Thoracic aorta endothelial cell (primary cell): ENCODE measurements around the gene CNDP1. TPM values are rescaled to one million over a fixed set of nuclear protein-coding genes. Genes with fewer than 3 reads are reported as not detected.

Source experiments
- total RNA-seq: library from RNA; depleted of rRNA; stranded (reverse); fragments of >200 nt; gene quantifications from 2 replicates; pipeline ENCODE4 v1.2.3, GENCODE V29; 2012

CNDP1 gene, protein sequence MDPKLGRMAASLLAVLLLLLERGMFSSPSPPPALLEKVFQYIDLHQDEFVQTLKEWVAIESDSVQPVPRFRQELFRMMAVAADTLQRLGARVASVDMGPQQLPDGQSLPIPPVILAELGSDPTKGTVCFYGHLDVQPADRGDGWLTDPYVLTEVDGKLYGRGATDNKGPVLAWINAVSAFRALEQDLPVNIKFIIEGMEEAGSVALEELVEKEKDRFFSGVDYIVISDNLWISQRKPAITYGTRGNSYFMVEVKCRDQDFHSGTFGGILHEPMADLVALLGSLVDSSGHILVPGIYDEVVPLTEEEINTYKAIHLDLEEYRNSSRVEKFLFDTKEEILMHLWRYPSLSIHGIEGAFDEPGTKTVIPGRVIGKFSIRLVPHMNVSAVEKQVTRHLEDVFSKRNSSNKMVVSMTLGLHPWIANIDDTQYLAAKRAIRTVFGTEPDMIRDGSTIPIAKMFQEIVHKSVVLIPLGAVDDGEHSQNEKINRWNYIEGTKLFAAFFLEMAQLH
- not detected in 2 replicates for total RNA-seq

DNA sequence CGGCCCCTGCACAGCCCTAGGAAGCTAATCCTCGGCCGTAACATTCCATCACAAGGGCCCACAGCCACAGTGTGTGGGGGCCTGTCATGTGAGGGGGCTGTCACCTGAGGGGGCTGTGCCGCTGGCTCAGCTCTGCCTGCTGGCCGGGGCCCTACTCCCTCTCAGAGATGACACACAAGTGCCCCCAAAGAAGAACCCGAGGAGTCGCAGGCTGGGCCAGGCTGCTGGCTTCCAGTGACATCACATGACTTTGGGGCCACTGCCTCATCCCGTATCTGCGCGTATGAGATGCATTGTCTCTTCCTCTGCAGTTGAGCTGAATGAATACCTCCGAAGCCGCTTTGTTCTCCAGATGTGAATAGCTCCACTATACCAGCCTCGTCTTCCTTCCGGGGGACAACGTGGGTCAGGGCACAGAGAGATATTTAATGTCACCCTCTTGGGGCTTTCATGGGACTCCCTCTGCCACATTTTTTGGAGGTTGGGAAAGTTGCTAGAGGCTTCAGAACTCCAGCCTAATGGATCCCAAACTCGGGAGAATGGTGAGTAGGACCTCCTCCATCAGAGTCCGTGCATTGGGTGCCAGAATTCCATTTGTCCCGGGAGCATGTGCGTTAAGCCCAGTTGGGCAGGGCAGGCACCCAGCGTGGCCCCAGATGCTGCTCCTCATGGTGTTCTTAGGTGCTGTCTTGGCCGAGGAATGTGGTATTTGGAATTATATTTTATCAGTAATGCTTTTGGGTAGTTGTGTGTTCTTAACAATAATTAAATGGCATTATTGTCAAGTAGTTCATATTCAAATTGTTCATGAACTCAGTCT is at the start of gene CNDP1:
Gene CNDP1, plus strand, starts transcription at position 351 of the 820 bp plus-strand sequence. Its CDS starts 168 bp downstream, at position 519.

DNA sequence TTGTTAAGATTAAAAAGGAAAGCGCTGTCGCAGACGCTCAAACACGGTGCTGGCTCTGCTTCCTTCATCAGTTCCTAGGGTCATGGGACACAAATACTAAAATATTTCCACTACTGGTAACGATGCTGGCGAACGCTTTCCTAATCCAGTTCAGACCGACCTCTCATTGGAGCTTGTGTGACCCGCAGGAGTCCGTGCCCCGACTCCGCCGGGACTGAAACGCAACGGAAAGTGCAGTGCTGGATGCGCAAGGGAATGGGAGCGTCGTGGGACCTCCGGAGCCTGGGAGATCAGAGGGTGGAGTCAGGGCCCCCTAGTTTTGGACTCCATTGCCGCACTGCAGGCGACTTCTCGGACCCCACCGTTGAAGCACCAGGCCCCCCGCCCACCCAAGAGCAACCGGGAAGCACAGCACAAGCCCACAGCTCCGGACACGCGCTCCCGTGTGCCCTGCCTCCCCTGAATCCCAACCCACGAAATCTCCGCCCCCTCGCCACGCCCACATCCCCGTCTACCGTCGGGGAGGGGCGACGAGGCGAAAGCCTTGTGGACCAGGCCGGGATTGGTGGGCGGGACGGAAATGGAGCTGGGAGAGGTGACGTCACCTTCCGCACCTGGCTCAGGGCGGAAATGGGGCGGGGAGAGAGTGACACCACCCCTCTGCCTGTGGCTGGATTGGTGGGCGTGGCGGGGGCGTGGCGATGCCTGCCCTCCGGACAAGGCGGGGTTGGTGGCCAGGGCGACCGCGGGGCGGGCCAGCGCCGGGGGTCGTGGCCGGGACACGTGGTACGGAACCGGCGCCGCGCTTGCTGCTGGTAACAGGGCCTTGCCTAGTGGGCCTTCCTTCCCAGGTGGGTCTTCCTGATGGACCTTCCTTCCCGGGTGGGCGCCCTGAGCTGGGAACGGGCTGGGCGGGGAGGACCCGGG is 38.5 kb upstream of the CNDP1 start, which contains the start of gene CNDP2:
Gene CNDP2, plus strand, starts transcription at position 783 of the 927 bp plus-strand sequence. CDS start 3,611 bp downstream, outside the sequence.

DNA sequence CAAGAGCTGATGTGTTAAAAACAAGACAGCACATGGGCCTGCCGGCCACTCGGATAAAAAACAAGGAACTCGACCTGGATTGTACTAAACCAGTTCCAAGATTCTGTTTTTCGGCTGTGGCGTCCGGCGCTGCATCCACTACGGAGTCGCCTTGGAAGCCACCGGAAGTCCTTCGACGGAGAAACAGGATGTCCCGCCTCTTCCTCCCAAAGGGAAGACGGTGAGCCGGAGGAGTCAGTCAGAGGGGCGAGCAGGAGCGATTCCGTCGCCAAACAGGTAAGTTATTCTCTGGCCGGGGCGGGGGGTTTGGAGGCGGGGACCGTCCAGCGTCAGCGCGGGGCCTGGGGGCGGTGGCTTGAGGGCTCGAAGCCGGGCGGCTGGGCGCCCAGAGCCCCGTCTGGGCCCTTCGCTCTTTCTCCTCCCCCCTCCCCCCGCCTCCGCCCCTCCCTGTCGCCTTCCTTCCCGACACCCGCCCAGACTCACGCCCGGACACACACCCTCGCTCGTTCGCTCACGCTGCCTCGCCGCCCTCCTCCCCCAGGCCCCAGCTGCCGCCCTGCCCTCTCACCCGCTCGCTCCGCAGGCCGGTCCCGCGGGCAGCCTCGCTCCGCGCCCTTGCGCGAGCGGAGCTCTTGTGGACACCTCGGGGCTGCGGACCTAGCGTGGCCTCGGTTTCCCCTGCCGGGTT is 63.5 kb downstream of the CNDP1 start, which contains the start of gene ZNF407:
Gene ZNF407, plus strand, starts transcription at position 209 of the 688 bp plus-strand sequence. CDS start 33,150 bp downstream, outside the sequence.

Other genes starting within 250 kb of the CNDP1 start
- gene CYB5A, start 242.5 kb upstream of the CNDP1 start, total RNA-seq = 36.8 and 38.0 TPM in 2 replicates
- gene C18orf63, start 218.7 kb upstream of the CNDP1 start, total RNA-seq = not detected in 2 replicates
- gene DIPK1C, start 77.2 kb upstream of the CNDP1 start, total RNA-seq = not detected in 2 replicates
- 71.5 and 98.6 TPM in 2 replicates for gene CNDP2, start 38.1 kb upstream of the CNDP1 start, total RNA-seq
- 32.3 and 35.9 TPM in 2 replicates for gene ZNF407, start 63.4 kb downstream of the CNDP1 start, total RNA-seq